ENCODE results near the gene KCNIP1. TPM values are rescaled to one million over a fixed set of nuclear protein-coding genes. Genes with fewer than 3 reads are reported as not detected.

KCNIP1 gene
- total RNA-seq, 4 donors from 2014 or later: not detected

DNA sequence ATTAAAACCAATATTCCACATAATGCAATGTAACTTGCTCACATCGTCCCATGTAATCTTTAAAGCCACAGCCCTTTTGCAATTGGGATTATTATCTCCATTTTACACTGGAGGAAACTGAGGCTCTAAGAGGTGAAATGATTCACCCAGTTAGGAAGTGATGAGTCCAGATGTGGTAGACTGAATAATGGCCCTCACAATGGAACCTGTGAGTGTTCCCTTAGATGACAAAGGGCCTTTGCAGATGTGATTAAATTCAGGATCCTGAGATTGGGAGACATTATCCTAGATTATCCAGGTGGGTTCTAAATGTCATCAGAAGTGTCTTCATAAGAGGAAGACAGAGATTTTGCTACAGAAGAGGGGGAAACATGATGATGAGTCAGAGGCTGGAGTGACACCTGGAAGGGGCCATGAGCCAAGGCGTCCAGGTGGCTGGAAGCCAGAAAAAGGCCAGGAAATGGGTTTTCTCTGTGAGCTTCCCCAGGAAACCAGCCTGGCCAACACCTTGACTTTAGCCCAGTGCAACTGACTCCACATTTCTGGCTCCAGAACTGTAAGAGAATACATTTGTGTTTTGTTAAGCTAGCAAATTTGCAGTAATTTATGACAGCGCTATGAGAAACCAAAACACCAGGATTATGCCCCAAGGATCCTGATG lies 139.1 kb downstream of the KCNIP1 start:
- peak in 1 of 2 donors; percentile 67 for DNase-seq (ENCODE audit: low spot score in 2 of 2)
- TF ChIP-seq, protein P1, sequence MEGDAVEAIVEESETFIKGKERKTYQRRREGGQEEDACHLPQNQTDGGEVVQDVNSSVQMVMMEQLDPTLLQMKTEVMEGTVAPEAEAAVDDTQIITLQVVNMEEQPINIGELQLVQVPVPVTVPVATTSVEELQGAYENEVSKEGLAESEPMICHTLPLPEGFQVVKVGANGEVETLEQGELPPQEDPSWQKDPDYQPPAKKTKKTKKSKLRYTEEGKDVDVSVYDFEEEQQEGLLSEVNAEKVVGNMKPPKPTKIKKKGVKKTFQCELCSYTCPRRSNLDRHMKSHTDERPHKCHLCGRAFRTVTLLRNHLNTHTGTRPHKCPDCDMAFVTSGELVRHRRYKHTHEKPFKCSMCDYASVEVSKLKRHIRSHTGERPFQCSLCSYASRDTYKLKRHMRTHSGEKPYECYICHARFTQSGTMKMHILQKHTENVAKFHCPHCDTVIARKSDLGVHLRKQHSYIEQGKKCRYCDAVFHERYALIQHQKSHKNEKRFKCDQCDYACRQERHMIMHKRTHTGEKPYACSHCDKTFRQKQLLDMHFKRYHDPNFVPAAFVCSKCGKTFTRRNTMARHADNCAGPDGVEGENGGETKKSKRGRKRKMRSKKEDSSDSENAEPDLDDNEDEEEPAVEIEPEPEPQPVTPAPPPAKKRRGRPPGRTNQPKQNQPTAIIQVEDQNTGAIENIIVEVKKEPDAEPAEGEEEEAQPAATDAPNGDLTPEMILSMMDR (IDR thresholded peaks at IDR 0.05): no peak
- TF ChIP-seq POLR2A (IDR thresholded peaks at IDR 0.05): no peak
- 43 to 46% methylated on average over 3 of the region's 3 CpGs for WGBS, 2 donors
- H3K4me3 ChIP-seq (ENCODE audit: low read depth, poor library complexity, severe bottlenecking): no peak overlapping the region
- intact Hi-C loops (cut with DNase I; ENCODE audit: low total_unique reads): no loop called here

DNA sequence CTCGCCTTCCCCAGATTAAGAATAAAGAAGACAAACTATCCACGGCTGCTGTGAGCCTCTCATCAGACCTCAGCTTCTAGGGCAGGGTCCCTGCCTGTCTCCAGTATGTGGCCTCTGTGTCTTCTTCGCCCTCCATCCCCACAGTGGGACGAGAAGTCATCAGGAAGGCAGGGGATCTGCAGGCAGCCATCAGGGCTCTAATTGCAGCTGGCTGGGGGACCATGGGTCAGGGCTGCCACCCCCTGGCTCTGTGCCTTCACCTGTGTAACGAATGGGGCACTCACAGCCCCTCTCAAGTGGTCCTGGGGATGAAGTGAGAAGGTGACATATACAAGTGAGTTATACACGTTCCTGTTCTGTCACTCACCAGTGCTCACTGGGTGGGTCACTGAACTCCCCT lies 139.8 kb downstream of the KCNIP1 start:
- DNase-seq (ENCODE audit: low spot score in 2 of 2): peak in 1 of 2 donors; percentile 74
- WGBS, 2 donors: 64 to 66% methylated on average over 6 of the region's 6 CpGs
- H3K4me3 ChIP-seq (ENCODE audit: low read depth, poor library complexity, severe bottlenecking): no peak overlapping the region
- intact Hi-C loops (cut with DNase I; ENCODE audit: low total_unique reads): no loop called here
- no peak for TF ChIP-seq POLR2A (IDR thresholded peaks at IDR 0.05)
- TF ChIP-seq, protein P1 (IDR thresholded peaks at IDR 0.05): no peak

DNA sequence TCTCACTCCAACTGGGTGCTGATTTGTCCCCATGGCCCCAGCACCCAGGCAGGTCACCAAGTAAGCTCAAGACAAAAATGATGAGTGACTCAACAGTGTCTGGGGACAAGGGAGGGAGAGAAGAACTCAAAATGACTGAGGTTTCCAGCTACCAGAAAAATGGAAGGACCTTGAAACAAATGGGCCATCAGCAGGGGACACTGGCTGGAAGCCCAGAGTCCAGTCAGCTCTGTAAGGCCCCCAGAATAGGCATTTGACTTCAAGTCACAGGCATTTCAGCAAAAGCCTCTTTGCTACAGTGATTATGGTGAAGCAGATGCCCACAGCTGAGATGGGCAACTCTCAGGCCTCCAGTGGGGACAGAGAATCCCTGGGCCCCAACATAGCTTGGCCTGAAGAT lies 140.7 kb downstream of the KCNIP1 start:
- intact Hi-C loops (cut with DNase I; ENCODE audit: low total_unique reads): no loop called here
- H3K4me3 ChIP-seq (ENCODE audit: low read depth, poor library complexity, severe bottlenecking): no peak overlapping the region
- no peak for TF ChIP-seq POLR2A (IDR thresholded peaks at IDR 0.05)
- TF ChIP-seq, protein P1 (IDR thresholded peaks at IDR 0.05): no peak
- DNase-seq (ENCODE audit: low spot score in 2 of 2): peak in 1 of 2 donors; percentile 68

DNA sequence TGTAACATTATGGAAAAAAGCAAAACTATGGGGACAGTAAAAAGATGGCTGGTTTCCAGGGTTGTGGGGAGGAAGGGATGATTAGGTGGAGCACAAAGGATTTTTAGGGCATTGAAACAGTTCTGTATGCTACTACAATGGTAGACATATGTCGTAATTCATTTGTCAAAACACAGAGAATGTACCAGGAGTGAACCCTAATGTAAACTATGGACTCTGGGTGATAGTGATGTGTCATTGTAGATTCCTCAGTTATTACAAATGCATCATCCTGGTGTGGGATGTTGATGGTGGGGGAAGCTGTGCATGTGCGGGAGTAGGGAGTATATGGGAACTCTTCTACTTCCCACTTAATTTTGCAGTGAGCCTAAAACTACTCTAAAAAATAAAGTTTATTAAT lies 144.7 kb downstream of the KCNIP1 start:
- no peak overlapping the region for H3K4me3 ChIP-seq (ENCODE audit: low read depth, poor library complexity, severe bottlenecking)
- 89 to 93% methylated on average over 2 of the region's 2 CpGs for WGBS, 2 donors
- no peak for TF ChIP-seq POLR2A (IDR thresholded peaks at IDR 0.05)
- TF ChIP-seq, protein P1 (IDR thresholded peaks at IDR 0.05): no peak
- DNase-seq (ENCODE audit: low spot score in 2 of 2): peak in 1 of 2 donors; percentile 8
- intact Hi-C loops (cut with DNase I; ENCODE audit: low total_unique reads): no loop called here

DNA sequence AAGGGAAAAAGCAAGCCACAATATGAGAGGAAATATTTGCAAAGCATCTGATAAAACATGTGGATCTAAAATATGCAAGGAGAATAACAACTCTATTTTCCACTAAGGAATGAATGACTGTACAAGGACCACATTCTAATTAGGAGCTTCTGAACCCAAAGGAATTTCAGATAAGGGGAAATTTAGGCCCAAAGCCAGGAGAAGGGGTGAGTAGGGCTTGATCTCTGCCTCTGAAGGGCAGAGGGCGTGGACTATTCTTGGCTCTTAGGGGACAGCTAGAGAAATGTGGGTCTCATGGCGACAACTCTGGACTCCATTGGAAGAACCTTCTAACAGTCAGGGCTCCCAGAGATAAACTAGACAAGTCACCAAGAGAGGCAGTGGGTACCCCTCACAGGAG lies 147.0 kb downstream of the KCNIP1 start:
- H3K4me3 ChIP-seq (ENCODE audit: low read depth, poor library complexity, severe bottlenecking): no peak overlapping the region
- TF ChIP-seq, protein P1 (IDR thresholded peaks at IDR 0.05): no peak
- intact Hi-C loops (cut with DNase I; ENCODE audit: low total_unique reads): no loop called here
- WGBS, 2 donors: 92 to 94% methylated on average over 2 of the region's 2 CpGs
- DNase-seq (ENCODE audit: low spot score in 2 of 2): no peak
